ENCODE measurements around the gene TARBP2.

GRCh38 chr12:53493610-53494391 is 7.3 kb upstream of the TARBP2 start:
- TF ChIP-seq, protein P1, sequence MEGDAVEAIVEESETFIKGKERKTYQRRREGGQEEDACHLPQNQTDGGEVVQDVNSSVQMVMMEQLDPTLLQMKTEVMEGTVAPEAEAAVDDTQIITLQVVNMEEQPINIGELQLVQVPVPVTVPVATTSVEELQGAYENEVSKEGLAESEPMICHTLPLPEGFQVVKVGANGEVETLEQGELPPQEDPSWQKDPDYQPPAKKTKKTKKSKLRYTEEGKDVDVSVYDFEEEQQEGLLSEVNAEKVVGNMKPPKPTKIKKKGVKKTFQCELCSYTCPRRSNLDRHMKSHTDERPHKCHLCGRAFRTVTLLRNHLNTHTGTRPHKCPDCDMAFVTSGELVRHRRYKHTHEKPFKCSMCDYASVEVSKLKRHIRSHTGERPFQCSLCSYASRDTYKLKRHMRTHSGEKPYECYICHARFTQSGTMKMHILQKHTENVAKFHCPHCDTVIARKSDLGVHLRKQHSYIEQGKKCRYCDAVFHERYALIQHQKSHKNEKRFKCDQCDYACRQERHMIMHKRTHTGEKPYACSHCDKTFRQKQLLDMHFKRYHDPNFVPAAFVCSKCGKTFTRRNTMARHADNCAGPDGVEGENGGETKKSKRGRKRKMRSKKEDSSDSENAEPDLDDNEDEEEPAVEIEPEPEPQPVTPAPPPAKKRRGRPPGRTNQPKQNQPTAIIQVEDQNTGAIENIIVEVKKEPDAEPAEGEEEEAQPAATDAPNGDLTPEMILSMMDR (IDR thresholded peaks at IDR 0.05), result no peak
- no peak for TF ChIP-seq GATA2 (CRISPR knock-in tag; IDR thresholded peaks at IDR 0.05)
- TF ChIP-seq POLR2AphosphoS5 (IDR thresholded peaks at IDR 0.05; ENCODE audit: low read depth, low read length), result no peak
- TF ChIP-seq GABPA (IDR thresholded peaks at IDR 0.05; ENCODE audit: low read depth), result no peak
- TF ChIP-seq FOXM1 (IDR thresholded peaks at IDR 0.05; ENCODE audit: low read depth), result no peak
- TF ChIP-seq JUND (IDR thresholded peaks at IDR 0.05), result no peak
- TF ChIP-seq, protein P2, sequence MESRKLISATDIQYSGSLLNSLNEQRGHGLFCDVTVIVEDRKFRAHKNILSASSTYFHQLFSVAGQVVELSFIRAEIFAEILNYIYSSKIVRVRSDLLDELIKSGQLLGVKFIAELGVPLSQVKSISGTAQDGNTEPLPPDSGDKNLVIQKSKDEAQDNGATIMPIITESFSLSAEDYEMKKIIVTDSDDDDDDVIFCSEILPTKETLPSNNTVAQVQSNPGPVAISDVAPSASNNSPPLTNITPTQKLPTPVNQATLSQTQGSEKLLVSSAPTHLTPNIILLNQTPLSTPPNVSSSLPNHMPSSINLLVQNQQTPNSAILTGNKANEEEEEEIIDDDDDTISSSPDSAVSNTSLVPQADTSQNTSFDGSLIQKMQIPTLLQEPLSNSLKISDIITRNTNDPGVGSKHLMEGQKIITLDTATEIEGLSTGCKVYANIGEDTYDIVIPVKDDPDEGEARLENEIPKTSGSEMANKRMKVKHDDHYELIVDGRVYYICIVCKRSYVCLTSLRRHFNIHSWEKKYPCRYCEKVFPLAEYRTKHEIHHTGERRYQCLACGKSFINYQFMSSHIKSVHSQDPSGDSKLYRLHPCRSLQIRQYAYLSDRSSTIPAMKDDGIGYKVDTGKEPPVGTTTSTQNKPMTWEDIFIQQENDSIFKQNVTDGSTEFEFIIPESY (IDR thresholded peaks at IDR 0.05; ENCODE audit: borderline replicate concordance, low read depth), result no peak
- TF ChIP-seq MAX (IDR thresholded peaks at IDR 0.05; ENCODE audit: low read depth), result no peak
- no peak for TF ChIP-seq NFIC (IDR thresholded peaks at IDR 0.05; ENCODE audit: borderline replicate concordance)
- TF ChIP-seq EP300 (IDR thresholded peaks at IDR 0.05; ENCODE audit: borderline replicate concordance in 1 of 2, low read depth in 1 of 2, low read length in 1 of 2), result no peak
- TF ChIP-seq TCF12 (IDR thresholded peaks at IDR 0.05), result no peak
- no peak for TF ChIP-seq TAF1 (IDR thresholded peaks at IDR 0.05; ENCODE audit: borderline replicate concordance, low read depth, low read length)
- TF ChIP-seq CHD2 (IDR thresholded peaks at IDR 0.05; ENCODE audit: low read length, partially characterized antibody), result no peak

All from SK-N-SH (cell line).